Measurements from ENCODE around the gene ITPK1. TPM values are rescaled to one million over a fixed set of nuclear protein-coding genes. Genes with fewer than 3 reads are reported as not detected.

The ITPK1 gene
- total and polyA plus RNA-seq, 2 donors (not counting 3 experiments of a cell fraction or from before 2014, with no cell fraction given): 39.6 to 51.8 TPM

DNA sequence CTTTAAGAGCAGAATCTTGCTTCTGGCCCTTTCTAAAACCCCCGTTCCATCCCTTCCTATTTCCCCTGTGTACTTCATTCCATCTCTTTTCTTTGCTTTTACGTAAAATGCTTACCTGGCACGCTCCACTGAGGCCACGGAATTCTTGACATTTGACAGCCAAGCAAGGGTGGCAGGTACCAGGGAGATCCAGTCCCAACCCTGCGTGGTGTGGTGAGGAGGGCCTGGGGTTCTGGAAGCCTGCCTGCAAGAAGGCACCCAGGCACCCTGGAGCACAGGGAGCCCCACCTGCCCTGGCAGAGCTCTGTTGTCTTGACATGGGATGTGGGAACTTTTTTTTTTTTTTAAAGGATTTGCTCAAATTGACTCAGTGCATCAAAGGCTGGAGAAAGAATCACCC is 48.6 kb downstream of the ITPK1 start:
- no peaks in the 10 kb centered on the region for H4K20me1 ChIP-seq (replicated peaks; ENCODE audit: control insufficient read depth, extremely low read depth, insufficient read depth, low read length)
- FAIRE-seq: no peak
- no peaks in the 10 kb centered on the region for H3K4me1 ChIP-seq (ENCODE audit: control insufficient read depth, extremely low read depth, insufficient read depth, low read length)
- no peaks in the 10 kb centered on the region for H3K79me2 ChIP-seq (ENCODE audit: control insufficient read depth, insufficient read depth, low read length)
- intact Hi-C loops (cut with micrococcal nuclease) (no loop called here), dilution Hi-C loops (cut with MboI; ENCODE audit: extremely low pct_ligation_motif_present, low sequenced_read_pairs) (no loop called here)
- H3K9me1 ChIP-seq (replicated peaks; ENCODE audit: control insufficient read depth, extremely low read depth, insufficient read depth, low read length): no peaks in the 10 kb centered on the region
- no peak overlapping the region for H2AFZ ChIP-seq (ENCODE audit: low read depth, low read length)
- no peaks in the 10 kb centered on the region for H3K36me3 ChIP-seq (ENCODE audit: control insufficient read depth in 2 of 2, extremely low read depth in 1 of 2, insufficient read depth in 2 of 2, low read length in 2 of 2)
- H3K27ac ChIP-seq (ENCODE audit: insufficient read depth, low read depth, low read length): no peak overlapping the region
- H3K4me3 ChIP-seq (replicated peaks in 1 of 3; ENCODE audit: insufficient read depth in 1 of 3, low read depth in 1 of 3, low read length in 3 of 3): no peak overlapping the region
- no peaks in the 10 kb centered on the region for H3K9me3 ChIP-seq (replicated peaks; ENCODE audit: control insufficient read depth, insufficient read depth, low read length)
- no peak overlapping the region for H3K9ac ChIP-seq (replicated peaks; ENCODE audit: extremely low read depth, insufficient read depth, low read length)
- H3K27me3 ChIP-seq (ENCODE audit: control insufficient read depth in 2 of 2, insufficient read depth in 2 of 2, low read length in 2 of 2): no peaks in the 10 kb centered on the region
- ChIA-PET CTCF (no interaction called here), POLR2A (no interaction called here)
- no TSS peak for BruUV-seq (replicated peaks)
- H3K4me2 ChIP-seq (ENCODE audit: insufficient read depth, low read length): no peak overlapping the region
- TF ChIP-seq GATA2 (IDR thresholded peaks at IDR 0.05; ENCODE audit: insufficient read depth, insufficient read length, low read depth, low read length): no peak
- TF ChIP-seq, protein P1, sequence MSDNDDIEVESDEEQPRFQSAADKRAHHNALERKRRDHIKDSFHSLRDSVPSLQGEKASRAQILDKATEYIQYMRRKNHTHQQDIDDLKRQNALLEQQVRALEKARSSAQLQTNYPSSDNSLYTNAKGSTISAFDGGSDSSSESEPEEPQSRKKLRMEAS (IDR thresholded peaks at IDR 0.05; ENCODE audit: insufficient read depth, insufficient read length): no peak
- no peak for TF ChIP-seq EZH2 (IDR thresholded peaks at IDR 0.05; ENCODE audit: borderline replicate concordance, low read depth, low read length, severe bottlenecking)
- no peak for TF ChIP-seq POLR2A (IDR thresholded peaks at IDR 0.05; ENCODE audit: low read depth, low read length)
- no peak for TF ChIP-seq MYC (IDR thresholded peaks at IDR 0.05; ENCODE audit: low read depth, low read length)
- no peak for TF ChIP-seq CTCF (IDR thresholded peaks at IDR 0.05; ENCODE audit: extremely low read depth in 1 of 2, insufficient read depth in 1 of 2, low read depth in 1 of 2, low read length in 2 of 2)
- TF ChIP-seq JUN (IDR thresholded peaks at IDR 0.05; ENCODE audit: borderline replicate concordance, insufficient read depth, insufficient read length, low read depth): no peak
- TF ChIP-seq POLR2AphosphoS5 (IDR thresholded peaks at IDR 0.05; ENCODE audit: insufficient read depth, low read depth, low read length): no peak
- TF ChIP-seq FOS (IDR thresholded peaks at IDR 0.05; ENCODE audit: borderline replicate concordance, insufficient read depth, low read length): no peak
- no peak for DNase-seq (ENCODE audit: low read depth, low spot score)
